Stomach (tissue), 4 donors: Measurements from ENCODE around the gene AFM.

Source experiments
- POLR2A ChIP-seq, 4 donors: fragments of 450-650 bp; IDR thresholded peaks; one replicate each; pipeline ENCODE4 v1.6.1; 2016; ENCODE audit warnings: antibody characterized with exemption in 4 of 4, control low read depth in 2 of 4, mild to moderate bottlenecking in 1 of 4, moderate library complexity in 1 of 4
- POLR2AphosphoS5 ChIP-seq, 3 donors: sonication (generic); formaldehyde crosslinking; IDR thresholded peaks; one replicate each; pipeline ENCODE4 v1.6.1; 2016; ENCODE audit warnings: antibody characterized with exemption in 3 of 3
- TF ChIP-seq, protein P1 (sequence below), 7 experiments: fragments of 450-650 bp in 4 of 7; fragments of 200-600 bp in 3 of 7; sonication (generic) in 3 of 7; IDR thresholded peaks; one replicate each; pipeline ENCODE4 v1.5.1; 2016 to 2019; ENCODE audit warnings: antibody characterized with exemption in 7 of 7, control low read depth in 2 of 7, mild to moderate bottlenecking in 1 of 7

DNA sequence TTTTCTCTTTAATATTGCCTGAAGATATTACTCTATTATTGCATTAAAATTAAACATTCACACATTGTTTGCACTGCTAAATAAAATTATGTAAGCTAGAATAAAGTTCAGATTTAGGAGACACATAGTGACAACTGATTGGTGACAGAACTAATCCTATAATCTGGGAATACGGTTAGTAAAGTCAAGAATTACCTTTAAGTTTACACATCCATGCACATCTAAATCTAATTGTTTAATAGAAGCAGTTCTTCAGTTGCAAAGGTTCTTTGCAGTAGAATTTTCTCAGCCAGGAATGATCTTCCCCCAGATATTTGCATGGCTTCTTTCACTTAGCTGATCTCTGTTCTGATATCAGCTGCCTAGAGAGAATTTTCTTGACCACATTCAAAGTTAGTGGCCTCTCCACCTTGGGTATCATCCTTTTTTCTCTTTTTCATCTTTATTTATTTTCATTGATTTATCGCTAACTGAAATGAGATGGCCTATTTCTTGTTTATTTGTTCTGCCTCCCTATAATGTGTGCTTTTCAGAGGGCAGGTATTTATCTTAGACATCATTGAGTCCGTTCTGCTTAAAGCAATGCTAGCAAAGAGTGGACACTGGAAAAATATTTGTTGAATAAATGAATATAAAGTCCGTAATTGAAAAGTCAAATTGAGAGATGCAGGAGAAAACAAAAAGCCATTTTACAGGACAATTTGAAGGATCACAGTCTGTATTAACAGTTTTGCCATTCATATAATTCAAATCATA, 32.9 kb upstream of the AFM start:
- TF ChIP-seq, protein P1, sequence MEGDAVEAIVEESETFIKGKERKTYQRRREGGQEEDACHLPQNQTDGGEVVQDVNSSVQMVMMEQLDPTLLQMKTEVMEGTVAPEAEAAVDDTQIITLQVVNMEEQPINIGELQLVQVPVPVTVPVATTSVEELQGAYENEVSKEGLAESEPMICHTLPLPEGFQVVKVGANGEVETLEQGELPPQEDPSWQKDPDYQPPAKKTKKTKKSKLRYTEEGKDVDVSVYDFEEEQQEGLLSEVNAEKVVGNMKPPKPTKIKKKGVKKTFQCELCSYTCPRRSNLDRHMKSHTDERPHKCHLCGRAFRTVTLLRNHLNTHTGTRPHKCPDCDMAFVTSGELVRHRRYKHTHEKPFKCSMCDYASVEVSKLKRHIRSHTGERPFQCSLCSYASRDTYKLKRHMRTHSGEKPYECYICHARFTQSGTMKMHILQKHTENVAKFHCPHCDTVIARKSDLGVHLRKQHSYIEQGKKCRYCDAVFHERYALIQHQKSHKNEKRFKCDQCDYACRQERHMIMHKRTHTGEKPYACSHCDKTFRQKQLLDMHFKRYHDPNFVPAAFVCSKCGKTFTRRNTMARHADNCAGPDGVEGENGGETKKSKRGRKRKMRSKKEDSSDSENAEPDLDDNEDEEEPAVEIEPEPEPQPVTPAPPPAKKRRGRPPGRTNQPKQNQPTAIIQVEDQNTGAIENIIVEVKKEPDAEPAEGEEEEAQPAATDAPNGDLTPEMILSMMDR (IDR thresholded peaks at IDR 0.05): no peak
- TF ChIP-seq POLR2A (IDR thresholded peaks at IDR 0.05): no peak
- no peak for TF ChIP-seq POLR2AphosphoS5 (IDR thresholded peaks at IDR 0.05)
